Neural cell (in vitro differentiated cells): ENCODE results near the gene SLC7A1.

ENCODE experiments used
- EP300 ChIP-seq: fragments of 450-650 bp; conservative IDR thresholded peaks from 2 replicates; pipeline ENCODE4 v1.6.1; 2014; ENCODE audit warnings: antibody characterized with exemption, mild to moderate bottlenecking, moderate library complexity; ENCODE audit not compliant: poor library complexity, severe bottlenecking
- EZH2 ChIP-seq: fragments of 200-600, 300-800 bp; shearing (Covaris generic), sonication (generic); IDR thresholded peaks from 2 replicates; pipeline ENCODE4 v1.6.1; 2014; ENCODE audit warnings: antibody characterized with exemption, low read length, borderline replicate concordance, mild to moderate bottlenecking; ENCODE audit not compliant: insufficient read depth, poor library complexity, severe bottlenecking
- MXI1 ChIP-seq: fragments of 450-650 bp; conservative IDR thresholded peaks from 2 replicates; pipeline ENCODE4 v1.6.1; 2014; ENCODE audit warnings: antibody characterized with exemption, mild to moderate bottlenecking; ENCODE audit not compliant: poor library complexity, severe bottlenecking
- POLR2AphosphoS5 ChIP-seq: IDR thresholded peaks from 2 replicates; pipeline ENCODE4 v1.6.1; 2012
- RAD21 ChIP-seq: fragments of 450-650 bp; conservative IDR thresholded peaks from 2 replicates; pipeline ENCODE4 v1.6.1; 2014; ENCODE audit warnings: antibody characterized with exemption, mild to moderate bottlenecking, moderate library complexity
- REST ChIP-seq: IDR thresholded peaks from 2 replicates; pipeline ENCODE4 v1.6.1; 2012; ENCODE audit warnings: borderline replicate concordance
- SMC3 ChIP-seq: fragments of 450-650 bp; conservative IDR thresholded peaks from 2 replicates; pipeline ENCODE4 v1.6.1; 2014; ENCODE audit warnings: antibody characterized with exemption, mild to moderate bottlenecking, moderate library complexity; ENCODE audit not compliant: poor library complexity
- TAF1 ChIP-seq: IDR thresholded peaks from 2 replicates; pipeline ENCODE4 v1.6.1; 2012; ENCODE audit warnings: low read depth
- TF ChIP-seq, protein P1 (sequence below): fragments of 450-650 bp; IDR thresholded peaks from 2 replicates; pipeline ENCODE4 v1.5.1; 2014; ENCODE audit warnings: antibody characterized with exemption, mild to moderate bottlenecking, moderate library complexity; ENCODE audit not compliant: poor library complexity, severe bottlenecking

DNA sequence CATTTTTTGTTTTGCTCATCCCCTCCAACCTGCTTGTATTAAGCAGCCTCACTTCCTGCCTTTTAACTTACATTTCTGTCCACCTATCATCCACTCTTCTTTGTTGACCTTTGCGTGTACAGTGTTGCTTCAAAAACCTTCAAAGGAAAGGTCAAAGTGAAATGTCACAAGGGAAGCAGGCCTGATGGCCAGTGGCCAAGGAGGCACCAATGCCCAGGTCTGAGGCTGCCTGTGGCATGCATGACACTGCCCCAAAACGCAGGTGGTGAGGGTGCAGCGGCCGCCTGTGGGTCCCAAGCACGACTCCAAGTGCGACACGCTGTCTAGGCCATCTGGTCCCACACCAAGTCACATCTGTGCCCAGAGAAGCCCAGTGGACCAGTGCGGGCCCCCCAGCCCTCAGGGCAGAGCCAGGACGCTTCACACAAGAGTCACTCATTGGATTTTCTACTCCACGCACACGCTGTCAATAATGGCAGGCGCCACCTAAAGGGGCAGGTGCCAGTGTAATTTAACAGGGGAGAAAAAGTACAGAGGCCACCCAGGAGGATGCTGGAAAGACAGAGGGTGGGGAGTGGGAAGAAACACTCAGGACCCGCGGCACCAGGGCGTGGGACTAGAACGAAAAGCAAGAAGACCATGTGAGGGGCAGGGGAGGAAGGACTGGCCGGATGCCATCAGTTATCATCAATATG lies 23.5 kb downstream of the SLC7A1 start:
- TF ChIP-seq, protein P1, sequence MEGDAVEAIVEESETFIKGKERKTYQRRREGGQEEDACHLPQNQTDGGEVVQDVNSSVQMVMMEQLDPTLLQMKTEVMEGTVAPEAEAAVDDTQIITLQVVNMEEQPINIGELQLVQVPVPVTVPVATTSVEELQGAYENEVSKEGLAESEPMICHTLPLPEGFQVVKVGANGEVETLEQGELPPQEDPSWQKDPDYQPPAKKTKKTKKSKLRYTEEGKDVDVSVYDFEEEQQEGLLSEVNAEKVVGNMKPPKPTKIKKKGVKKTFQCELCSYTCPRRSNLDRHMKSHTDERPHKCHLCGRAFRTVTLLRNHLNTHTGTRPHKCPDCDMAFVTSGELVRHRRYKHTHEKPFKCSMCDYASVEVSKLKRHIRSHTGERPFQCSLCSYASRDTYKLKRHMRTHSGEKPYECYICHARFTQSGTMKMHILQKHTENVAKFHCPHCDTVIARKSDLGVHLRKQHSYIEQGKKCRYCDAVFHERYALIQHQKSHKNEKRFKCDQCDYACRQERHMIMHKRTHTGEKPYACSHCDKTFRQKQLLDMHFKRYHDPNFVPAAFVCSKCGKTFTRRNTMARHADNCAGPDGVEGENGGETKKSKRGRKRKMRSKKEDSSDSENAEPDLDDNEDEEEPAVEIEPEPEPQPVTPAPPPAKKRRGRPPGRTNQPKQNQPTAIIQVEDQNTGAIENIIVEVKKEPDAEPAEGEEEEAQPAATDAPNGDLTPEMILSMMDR: no peak
- TF ChIP-seq EP300 (no peak), POLR2AphosphoS5 (no peak), EZH2 (no peak), TAF1 (no peak), RAD21 (no peak), MXI1 (no peak), REST (no peak), SMC3 (no peak)
